ENCODE measurements around the gene DKC1.

Gene DKC1

GRCh38 chrX:154791939-154792338 is 29.3 kb downstream of the DKC1 start:
- Histone ChIP-seq H3K4me1 (ENCODE audit: insufficient read depth, low read length) (peaks cover 10% of the 10 kb centered on the region), H3K9me3 (ENCODE audit: control insufficient read depth, insufficient read depth, low read length) (no peaks in the 10 kb centered on the region), H3K9ac (ENCODE audit: low read depth, low read length) (no peak overlapping the region), H3K36me3 (ENCODE audit: insufficient read depth, low read length) (no peaks in the 10 kb centered on the region; the same call in 1 of the 2 replicates)

- no peak overlapping the region for H3K9ac ChIP-seq (ENCODE audit: low read depth, low read length)
- H3K36me3 ChIP-seq (ENCODE audit: insufficient read depth, low read length): no peaks in the 10 kb centered on the region; the same call in 1 of the 2 replicates
- peaks cover 18% of the 10 kb centered on the region for H3K4me1 ChIP-seq (ENCODE audit: insufficient read depth, low read length)
- H3K9me3 ChIP-seq (ENCODE audit: control insufficient read depth, insufficient read depth, low read length): no peaks in the 10 kb centered on the region
Observed at GRCh38 chrX:154793084-154793795, 30.6 kb downstream of the DKC1 start.

GRCh38 chrX:154795016-154795415 is 32.4 kb downstream of the DKC1 start:
- Histone ChIP-seq H3K4me1 (ENCODE audit: insufficient read depth, low read length) (peaks cover 25% of the 10 kb centered on the region), H3K36me3 (ENCODE audit: insufficient read depth, low read length) (no peaks in the 10 kb centered on the region; the same call in 1 of the 2 replicates), H3K9me3 (ENCODE audit: control insufficient read depth, insufficient read depth, low read length) (no peaks in the 10 kb centered on the region), H3K9ac (ENCODE audit: low read depth, low read length) (no peak overlapping the region)

- Histone ChIP-seq H3K9ac (ENCODE audit: low read depth, low read length) (peak overlapping the region; percentile 13; the same call in 1 of the 2 replicates), H3K36me3 (ENCODE audit: insufficient read depth, low read length) (no peaks in the 10 kb centered on the region), H3K4me1 (ENCODE audit: insufficient read depth, low read length) (peaks cover 33% of the 10 kb centered on the region), H3K9me3 (ENCODE audit: control insufficient read depth, insufficient read depth, low read length) (no peaks in the 10 kb centered on the region)
Observed at GRCh38 chrX:154797006-154797405, 34.3 kb downstream of the DKC1 start.

GRCh38 chrX:154799556-154800348 is 37.1 kb downstream of the DKC1 start:
- H3K4me1 ChIP-seq (ENCODE audit: insufficient read depth, low read length): peaks cover 33% of the 10 kb centered on the region
- no peak overlapping the region for H3K9ac ChIP-seq (ENCODE audit: low read depth, low read length)
- H3K36me3 ChIP-seq (ENCODE audit: insufficient read depth, low read length): no peaks in the 10 kb centered on the region
- no peaks in the 10 kb centered on the region for H3K9me3 ChIP-seq (ENCODE audit: control insufficient read depth, insufficient read depth, low read length)

GRCh38 chrX:154800478-154801210 is 38.0 kb downstream of the DKC1 start:
- Histone ChIP-seq H3K9me3 (ENCODE audit: control insufficient read depth, insufficient read depth, low read length) (no peaks in the 10 kb centered on the region), H3K9ac (ENCODE audit: low read depth, low read length) (no peak overlapping the region), H3K4me1 (ENCODE audit: insufficient read depth, low read length) (peaks cover 33% of the 10 kb centered on the region), H3K36me3 (ENCODE audit: insufficient read depth, low read length) (no peaks in the 10 kb centered on the region)

GRCh38 chrX:154802947-154803346 is 40.3 kb downstream of the DKC1 start:
- peaks cover 20% of the 10 kb centered on the region for H3K4me1 ChIP-seq (ENCODE audit: insufficient read depth, low read length)
- peaks cover 4% of the 10 kb centered on the region; the same call in 1 of the 2 replicates for H3K9me3 ChIP-seq (ENCODE audit: control insufficient read depth, insufficient read depth, low read length)
- H3K9ac ChIP-seq (ENCODE audit: low read depth, low read length): no peak overlapping the region
- H3K36me3 ChIP-seq (ENCODE audit: insufficient read depth, low read length): no peaks in the 10 kb centered on the region

GRCh38 chrX:154804261-154804956 is 41.7 kb downstream of the DKC1 start:
- Histone ChIP-seq H3K4me1 (ENCODE audit: insufficient read depth, low read length) (peaks cover 14% of the 10 kb centered on the region), H3K9ac (ENCODE audit: low read depth, low read length) (peak overlapping the region; percentile 66), H3K9me3 (ENCODE audit: control insufficient read depth, insufficient read depth, low read length) (peaks cover 4% of the 10 kb centered on the region; the same call in 1 of the 2 replicates), H3K36me3 (ENCODE audit: insufficient read depth, low read length) (no peaks in the 10 kb centered on the region)

GRCh38 chrX:154804957-154805695 is 42.5 kb downstream of the DKC1 start, which contains the start of gene MPP1:
Gene MPP1 (minus strand): TSS chrX:154805485. CDS start chrX:154805373, 112 bp downstream.
- peaks cover 4% of the 10 kb centered on the region; the same call in 1 of the 2 replicates for H3K9me3 ChIP-seq (ENCODE audit: control insufficient read depth, insufficient read depth, low read length)
- H3K36me3 ChIP-seq (ENCODE audit: insufficient read depth, low read length): no peaks in the 10 kb centered on the region
- peaks cover 9% of the 10 kb centered on the region for H3K4me1 ChIP-seq (ENCODE audit: insufficient read depth, low read length)
- H3K9ac ChIP-seq (ENCODE audit: low read depth, low read length): peak within 1 kb of the TSS; percentile 66

GRCh38 chrX:154805696-154806091 is 43.0 kb downstream of the DKC1 start:
- H3K36me3 ChIP-seq (ENCODE audit: insufficient read depth, low read length): no peaks in the 10 kb centered on the region
- H3K9ac ChIP-seq (ENCODE audit: low read depth, low read length): peak overlapping the region; percentile 66
- H3K9me3 ChIP-seq (ENCODE audit: control insufficient read depth, insufficient read depth, low read length): peaks cover 4% of the 10 kb centered on the region; the same call in 1 of the 2 replicates
- H3K4me1 ChIP-seq (ENCODE audit: insufficient read depth, low read length): peaks cover 3% of the 10 kb centered on the region

GRCh38 chrX:154806837-154807501 is 44.3 kb downstream of the DKC1 start:
- Histone ChIP-seq H3K36me3 (ENCODE audit: insufficient read depth, low read length) (no peaks in the 10 kb centered on the region), H3K9ac (ENCODE audit: low read depth, low read length) (no peak overlapping the region), H3K4me1 (ENCODE audit: insufficient read depth, low read length) (peaks cover 2% of the 10 kb centered on the region), H3K9me3 (ENCODE audit: control insufficient read depth, insufficient read depth, low read length) (peaks cover 4% of the 10 kb centered on the region; the same call in 1 of the 2 replicates)

GRCh38 chrX:154809939-154810665 is 47.4 kb downstream of the DKC1 start:
- peaks cover 9% of the 10 kb centered on the region for H3K4me1 ChIP-seq (ENCODE audit: insufficient read depth, low read length)
- H3K9me3 ChIP-seq (ENCODE audit: control insufficient read depth, insufficient read depth, low read length): peaks cover 4% of the 10 kb centered on the region; the same call in 1 of the 2 replicates
- no peaks in the 10 kb centered on the region for H3K36me3 ChIP-seq (ENCODE audit: insufficient read depth, low read length)
- H3K9ac ChIP-seq (ENCODE audit: low read depth, low read length): no peak overlapping the region
